Upper lobe of left lung (tissue), 6 donors: Measurements from ENCODE around the gene TOMM20L. TPM values are rescaled to one million over a fixed set of nuclear protein-coding genes. Genes with fewer than 3 reads are reported as not detected.
"Not testable (repeated sequence)": the region's sequence is repeated elsewhere in the genome, so short reads cannot be mapped to it uniquely, and the experiment has no call there.

Experiments used
- ATAC-seq, 2 donors: fragments of 200-7000 bp; cut with Tn5 transposase; one replicate each; pipeline ENCODE4 v1.9.1; 2022; ENCODE audit warnings: mild to moderate bottlenecking in 2 of 2, moderate library complexity in 2 of 2; ENCODE audit not compliant: low FRiP score in 2 of 2
- DNase-seq, 2 donors: peaks; one replicate each; pipeline ENCODE4 v3.0.0-alpha.2; 2019 to 2020
- H3K27ac ChIP-seq, 4 donors: fragments of 200-600 bp; sonication (generic); one replicate each; pipeline ENCODE4 v1.5.1; 2016 to 2019
- H3K27me3 ChIP-seq, 4 donors: fragments of 200-600 bp; sonication (generic); one replicate each; pipeline ENCODE4 v1.5.1; 2017 to 2019
- H3K36me3 ChIP-seq, 4 donors: fragments of 200-600 bp; sonication (generic); one replicate each; pipeline ENCODE4 v1.5.1; 2016 to 2019
- H3K4me1 ChIP-seq, 4 donors: fragments of 200-600 bp; sonication (generic); one replicate each; pipeline ENCODE4 v1.5.1; 2018 to 2019
- H3K4me3 ChIP-seq, 4 donors: fragments of 200-600 bp; sonication (generic); one replicate each; pipeline ENCODE4 v1.5.1; 2017 to 2019; ENCODE audit warnings: mild to moderate bottlenecking in 2 of 4, moderate library complexity in 1 of 4
- H3K9me3 ChIP-seq, 4 donors: fragments of 200-600 bp; sonication (generic); one replicate each; pipeline ENCODE4 v1.5.1; 2018 to 2019
- CTCF ChIP-seq, 6 experiments: fragments of 450-650 bp in 4 of 6; fragments of 200-600 bp in 2 of 6; sonication (generic) in 2 of 6; IDR thresholded peaks; one replicate each; pipeline ENCODE4 v1.5.1; 2016 to 2019; ENCODE audit warnings: antibody characterized with exemption in 6 of 6
- EP300 ChIP-seq, 4 donors: sonication (generic); formaldehyde crosslinking; IDR thresholded peaks; one replicate each; pipeline ENCODE4 v1.5.1; 2017; ENCODE audit warnings: antibody characterized with exemption in 4 of 4, control low read depth in 2 of 4
- POLR2A ChIP-seq, 4 donors: fragments of 450-650 bp; IDR thresholded peaks; one replicate each; pipeline ENCODE4 v1.5.1; 2016 to 2017; ENCODE audit warnings: antibody characterized with exemption in 4 of 4, mild to moderate bottlenecking in 2 of 4
- POLR2AphosphoS5 ChIP-seq, 2 donors: sonication (generic); formaldehyde crosslinking; IDR thresholded peaks; one replicate each; pipeline ENCODE4 v1.5.1; 2017; ENCODE audit warnings: antibody characterized with exemption in 2 of 2
- WGBS, 2 donors: methylation state at CpG; one replicate each; pipeline ENCODE4 v1.1.5; 2017 to 2018; 5-methylcytosine and 5-hydroxymethylcytosine counted together
- total RNA-seq, 6 donors: library from RNA; depleted of rRNA in 4 of 6; stranded (reverse); fragments of >200 nt in 4 of 6; gene quantifications; one replicate each; pipeline versions ENCODE4 v1.1.0 to v1.2.1, GENCODE V29; 2016 to 2021
- donor health status: DM: no; HTN: no; CAD: no; lungs with moderate emphysema.
- donor health status: DM: no; HTN: yes; CAD: no; lungs with severe emphysema.

Gene TOMM20L
- total RNA-seq: 1 to 10 TPM in 1 of 6 donors, not detected in 5; 1.3 TPM

DNA sequence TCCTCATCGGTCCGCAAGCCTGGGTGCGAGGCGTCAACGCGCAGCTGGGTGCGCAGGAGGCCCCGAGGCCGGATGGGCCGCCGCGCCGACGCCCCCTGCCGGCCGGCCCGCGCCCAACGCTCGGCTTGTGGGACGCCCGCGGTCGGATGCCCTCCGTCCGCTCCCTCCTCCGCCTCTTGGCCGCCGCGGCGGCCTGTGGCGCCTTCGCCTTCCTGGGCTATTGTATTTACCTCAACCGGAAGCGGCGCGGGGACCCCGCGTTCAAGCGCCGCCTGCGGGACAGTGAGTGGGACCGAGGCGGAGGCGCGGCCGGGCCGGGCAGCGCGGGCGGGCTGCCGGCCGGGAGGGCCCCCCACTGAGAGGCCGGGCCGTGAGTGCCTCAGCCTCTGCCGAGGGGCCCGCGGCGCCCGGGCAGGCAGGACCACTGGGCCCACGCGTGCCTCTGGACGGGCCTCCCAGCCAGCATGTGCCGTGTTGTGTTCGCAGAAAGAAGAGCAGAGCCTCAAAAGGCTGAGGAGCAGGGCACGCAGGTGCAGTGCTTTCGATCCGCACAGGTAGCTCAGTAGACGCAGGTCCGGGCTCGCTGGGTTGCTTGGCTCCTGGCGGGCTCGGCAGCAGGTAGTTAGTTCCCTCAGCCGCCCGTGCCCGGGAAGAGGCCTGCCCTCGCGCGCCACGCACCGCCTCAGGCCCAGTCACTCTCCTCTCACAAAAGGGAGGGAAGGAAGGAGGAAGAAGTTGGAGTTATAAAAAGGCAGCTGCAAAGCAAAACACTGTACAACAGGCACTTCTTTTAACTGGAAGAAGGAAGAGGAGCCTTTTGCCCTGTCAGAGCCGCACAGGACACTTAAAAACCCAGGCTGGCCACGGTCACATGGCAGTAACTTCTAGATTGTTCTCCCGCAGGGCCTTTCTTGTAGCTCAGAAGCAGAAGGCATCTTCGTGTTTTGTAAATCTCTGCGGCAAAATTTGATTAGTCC, at the start of gene TOMM20L:
Gene TOMM20L (plus strand): TSS at position 119 of the 977 bp plus-strand sequence. CDS start 28 bp downstream, at position 147.
- Histone ChIP-seq H3K27me3 (no peaks in the 10 kb centered on the region), H3K4me1 (peaks cover 3 to 15% (median 7%) of the 10 kb centered on the region in 4 donors), H3K9me3 (no peaks in the 10 kb centered on the region), H3K27ac (peak within 1 kb of the TSS; percentile 78 to 83 (median 82)), H3K36me3 (no peaks in the 10 kb centered on the region), H3K4me3 (peak within 1 kb of the TSS in 3 of 4 donors; percentile 54 to 76 (median 64))
- TF ChIP-seq POLR2A (IDR thresholded peaks at IDR 0.05) (peak in 2 of 4 donors; percentile 33 to 51), CTCF (IDR thresholded peaks at IDR 0.05) (peak; percentile 94 to 97 (median 95)), EP300 (IDR thresholded peaks at IDR 0.05) (no peak)
- peak; percentile 78 to 97 for DNase-seq
- peak; percentile 89 to 98 for ATAC-seq
- whole genome bisulfite sequencing, 2 donors: 18 to 29% methylated on average over 24 to 54 of the region's 86 CpGs

DNA sequence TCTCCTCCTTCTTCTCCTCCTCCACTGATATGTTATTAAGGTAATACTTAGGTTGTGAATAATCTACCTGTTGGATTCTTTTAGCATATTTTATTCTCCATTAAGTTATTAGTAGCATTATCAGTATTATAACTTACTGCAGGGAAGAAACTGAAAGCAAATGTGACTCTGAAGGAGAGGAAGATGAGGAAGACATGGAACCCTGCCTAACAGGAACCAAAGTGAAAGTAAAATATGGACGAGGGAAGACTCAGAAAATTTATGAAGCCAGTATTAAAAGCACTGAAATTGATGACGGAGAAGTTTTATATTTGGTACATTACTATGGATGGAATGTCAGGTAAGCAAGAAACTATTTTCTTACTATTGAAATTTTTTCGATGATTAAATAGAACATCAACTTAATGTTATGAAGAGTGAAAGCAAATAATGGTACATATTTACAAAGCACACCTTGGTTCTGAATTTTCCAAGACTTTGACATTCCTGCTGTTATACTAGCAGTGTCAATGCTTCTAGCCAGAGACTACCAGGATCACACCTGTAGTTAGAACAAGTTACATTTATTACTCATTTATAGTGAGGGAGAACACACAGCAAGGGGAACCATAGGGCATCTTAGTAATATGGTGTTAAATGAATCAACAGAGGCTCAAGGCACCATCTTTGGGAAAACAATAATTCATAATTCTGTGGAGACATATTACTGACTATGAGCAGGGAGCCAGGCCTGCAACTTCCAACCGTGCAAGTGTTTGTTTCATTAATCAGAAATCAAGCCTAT, 42.0 kb upstream of the TOMM20L start:
- WGBS, 2 donors: 45 to 49% methylated on average over 4 of the region's 4 CpGs
- DNase-seq: no peak
- TF ChIP-seq EP300 (IDR thresholded peaks at IDR 0.05) (no peak), POLR2AphosphoS5 (IDR thresholded peaks at IDR 0.05) (no peak), CTCF (IDR thresholded peaks at IDR 0.05) (no peak), POLR2A (IDR thresholded peaks at IDR 0.05) (no peak)
- no peaks in the 10 kb centered on the region for H3K9me3 ChIP-seq
- no peaks in the 10 kb centered on the region for H3K27me3 ChIP-seq
- ATAC-seq: no peak
- peaks cover 0 to 9% (median 4%) of the 10 kb centered on the region in 4 donors for H3K4me1 ChIP-seq
- H3K36me3 ChIP-seq: peaks cover 6 to 62% (median 19%) of the 10 kb centered on the region in 4 donors
- H3K27ac ChIP-seq: peak overlapping the region in 3 of 4 donors; percentile 19 to 66 (median 40)
- peak overlapping the region in 2 of 4 donors; percentile 17 to 20 for H3K4me3 ChIP-seq

GRCh38 chr14:58354808-58355207, 40.9 kb upstream of the TOMM20L start:
- no peaks in the 10 kb centered on the region for H3K27me3 ChIP-seq
- TF ChIP-seq CTCF (IDR thresholded peaks at IDR 0.05): no peak
- TF ChIP-seq POLR2AphosphoS5 (IDR thresholded peaks at IDR 0.05): no peak
- TF ChIP-seq POLR2A (IDR thresholded peaks at IDR 0.05): no peak
- TF ChIP-seq EP300 (IDR thresholded peaks at IDR 0.05): no peak
- peaks cover 0 to 9% (median 4%) of the 10 kb centered on the region in 4 donors for H3K4me1 ChIP-seq
- H3K27ac ChIP-seq: peak overlapping the region in 1 of 4 donors; percentile 66
- no peaks in the 10 kb centered on the region for H3K9me3 ChIP-seq
- ATAC-seq: peak in 1 of 2 donors; percentile 36
- peaks cover 7 to 62% (median 20%) of the 10 kb centered on the region in 4 donors for H3K36me3 ChIP-seq
- 65 to 78% methylated on average over 2 of the region's 2 CpGs for WGBS, 2 donors
- no peak for DNase-seq
- H3K4me3 ChIP-seq: no peak overlapping the region

GRCh38 chr14:58356268-58356667, 39.5 kb upstream of the TOMM20L start:
- no peaks in the 10 kb centered on the region for H3K9me3 ChIP-seq
- DNase-seq: no peak
- peaks cover 11 to 62% (median 27%) of the 10 kb centered on the region in 4 donors for H3K36me3 ChIP-seq
- WGBS, 2 donors: 91 to 94% methylated on average over 1 of the region's 1 CpG
- no peak overlapping the region for H3K27ac ChIP-seq
- no peaks in the 10 kb centered on the region for H3K27me3 ChIP-seq
- H3K4me3 ChIP-seq: no peak overlapping the region
- ATAC-seq: no peak
- no peak for TF ChIP-seq CTCF (IDR thresholded peaks at IDR 0.05)
- TF ChIP-seq EP300 (IDR thresholded peaks at IDR 0.05): no peak
- H3K4me1 ChIP-seq: peaks cover 0 to 9% (median 4%) of the 10 kb centered on the region in 4 donors

DNA sequence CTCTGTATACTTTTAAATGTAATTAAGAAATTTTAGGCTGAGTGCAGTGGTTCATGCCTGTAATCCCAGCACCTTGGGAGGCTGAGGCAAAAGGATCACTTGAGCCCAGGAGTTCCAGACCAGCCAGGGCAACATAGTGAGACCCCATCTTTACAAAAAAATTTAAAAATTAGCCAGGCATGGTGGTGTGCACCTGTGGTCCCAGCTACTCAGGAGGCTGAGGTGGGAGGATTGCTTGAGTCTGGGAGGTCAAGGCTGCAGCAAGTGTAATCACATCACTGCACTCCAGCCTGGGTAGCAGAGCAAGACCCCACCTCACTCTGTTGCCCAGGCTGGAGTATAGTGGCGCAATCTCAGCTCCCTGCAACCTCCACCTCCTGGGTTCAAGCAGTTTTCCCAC, 33.5 kb upstream of the TOMM20L start:
- H3K4me3 ChIP-seq, H3K27me3 ChIP-seq, H3K27ac ChIP-seq, ATAC-seq, H3K4me1 ChIP-seq, DNase-seq, H3K9me3 ChIP-seq: not testable (repeated sequence)
- WGBS, 2 donors: 100% methylated on average over 1 of the region's 1 CpG
- peaks cover 20 to 81% (median 48%) of the 10 kb centered on the region in 4 donors for H3K36me3 ChIP-seq
